HG02798 (cell line): ENCODE results near the gene PTPN6.

Experiments
- ATAC-seq: cut with Tn5 transposase; IDR thresholded peaks from one replicate; pipeline ENCODE4 v1.9.1; 2021; ENCODE audit warnings: mild to moderate bottlenecking; ENCODE audit not compliant: unreplicated experiment, poor library complexity

The PTPN6 gene

GRCh38 chr12:6921996-6922946, 28.9 kb upstream of the PTPN6 start:
- ATAC-seq: no peak

- ATAC-seq: no peak
Observed at GRCh38 chr12:6923003-6923732, 28.0 kb upstream of the PTPN6 start.

GRCh38 chr12:6923851-6924250, 27.3 kb upstream of the PTPN6 start:
- no peak for ATAC-seq

GRCh38 chr12:6925239-6925539, 26.0 kb upstream of the PTPN6 start:
- ATAC-seq: no peak

GRCh38 chr12:6925540-6926279, 25.4 kb upstream of the PTPN6 start:
- ATAC-seq: no peak

- ATAC-seq: no peak
Observed at GRCh38 chr12:6927379-6928021, 23.7 kb upstream of the PTPN6 start, which contains the start of gene ATN1. Gene ATN1, plus strand, starts transcription at chr12:6927959. Its CDS starts 6,043 bp downstream, at chr12:6934002.

GRCh38 chr12:6928022-6928702, 23.0 kb upstream of the PTPN6 start:
- no peak for ATAC-seq

GRCh38 chr12:6928703-6929407, 22.3 kb upstream of the PTPN6 start:
- no peak for ATAC-seq

GRCh38 chr12:6929466-6930452, 21.4 kb upstream of the PTPN6 start:
- ATAC-seq: no peak

GRCh38 chr12:6932766-6933165, 18.4 kb upstream of the PTPN6 start:
- no peak for ATAC-seq

- ATAC-seq: no peak
Observed at GRCh38 chr12:6934110-6934509, 17.0 kb upstream of the PTPN6 start.

- ATAC-seq: no peak
Observed at GRCh38 chr12:6935371-6936193, 15.6 kb upstream of the PTPN6 start.

GRCh38 chr12:6936194-6936635, 14.9 kb upstream of the PTPN6 start:
- ATAC-seq: no peak

- ATAC-seq: peak; percentile 4
Observed at GRCh38 chr12:6936636-6937480, 14.3 kb upstream of the PTPN6 start.

GRCh38 chr12:6937481-6938352, 13.4 kb upstream of the PTPN6 start:
- peak; percentile 93 for ATAC-seq
